NCI-H82 treated with DMSO at 0.1 percent for 48 hours (cell line): ENCODE measurements around the gene TPCN2.

Experiments used
- DNase-seq: peaks from one replicate; lab custom pipeline; 2025; ENCODE audit not compliant: unreplicated experiment; lab: John Stamatoyannopoulos, UW

The TPCN2 gene

DNA sequence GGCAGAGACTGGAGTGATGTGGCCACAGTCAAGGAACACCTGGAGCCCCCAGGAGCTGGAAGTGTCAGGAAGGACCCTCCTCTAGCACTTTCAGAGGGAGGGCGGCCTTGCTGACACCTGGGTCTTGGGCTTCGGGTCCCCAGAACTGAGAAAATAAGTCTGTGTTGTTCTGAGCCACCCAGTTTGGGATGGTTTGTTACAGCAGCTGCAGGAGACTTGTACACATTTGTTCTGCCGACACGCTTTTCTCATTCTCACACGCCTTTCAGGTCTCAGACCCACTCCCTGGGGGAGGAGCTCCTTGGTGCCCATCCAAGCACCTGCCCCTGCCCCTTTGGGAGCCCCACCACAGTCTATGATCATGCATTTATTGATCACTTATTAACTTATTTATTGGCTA lies 59.8 kb downstream of the TPCN2 start:
- no peak for DNase-seq

GRCh38 chr11:69109101-69109500 lies 60.4 kb downstream of the TPCN2 start:
- DNase-seq, result no peak

DNA sequence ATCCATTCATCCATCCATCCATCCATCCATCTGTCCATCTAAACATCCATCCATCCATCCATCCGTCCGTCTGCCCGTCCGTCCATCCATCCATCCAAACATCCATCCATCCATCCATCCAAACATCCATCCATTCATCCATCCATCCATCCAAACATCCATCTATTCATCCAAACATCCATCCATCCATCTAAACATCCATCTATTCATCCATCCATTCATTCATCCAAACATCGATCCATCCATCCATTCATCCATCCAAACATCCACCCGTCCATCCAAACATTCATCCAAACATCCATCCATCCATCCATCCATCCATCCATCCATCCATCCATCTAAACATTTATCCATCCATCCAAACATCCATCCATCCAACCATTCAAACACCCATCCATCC lies 61.7 kb downstream of the TPCN2 start:
- DNase-seq, result no peak

GRCh38 chr11:69111624-69112542 lies 63.2 kb downstream of the TPCN2 start:
- DNase-seq, result no peak

DNA sequence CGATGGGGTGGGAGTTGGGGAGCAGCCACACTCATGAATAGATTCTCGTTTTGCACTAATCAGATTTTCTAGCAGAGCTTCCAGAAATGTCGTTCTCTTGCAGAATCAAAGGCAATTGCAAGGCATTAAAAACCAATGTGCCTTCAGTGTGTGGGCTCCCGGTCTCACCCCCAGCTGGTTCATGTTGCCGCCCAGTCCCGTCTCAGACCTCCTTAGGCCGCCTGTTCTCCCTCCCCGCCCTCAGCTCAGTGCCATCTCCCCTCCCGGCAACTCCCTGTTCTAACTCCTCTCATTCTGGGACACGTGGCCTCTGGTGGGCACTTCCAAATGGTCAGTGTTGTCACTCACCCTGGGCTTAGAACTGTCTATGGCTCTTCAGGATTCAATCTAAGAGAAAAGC lies 64.5 kb downstream of the TPCN2 start:
- DNase-seq, result no peak

DNA sequence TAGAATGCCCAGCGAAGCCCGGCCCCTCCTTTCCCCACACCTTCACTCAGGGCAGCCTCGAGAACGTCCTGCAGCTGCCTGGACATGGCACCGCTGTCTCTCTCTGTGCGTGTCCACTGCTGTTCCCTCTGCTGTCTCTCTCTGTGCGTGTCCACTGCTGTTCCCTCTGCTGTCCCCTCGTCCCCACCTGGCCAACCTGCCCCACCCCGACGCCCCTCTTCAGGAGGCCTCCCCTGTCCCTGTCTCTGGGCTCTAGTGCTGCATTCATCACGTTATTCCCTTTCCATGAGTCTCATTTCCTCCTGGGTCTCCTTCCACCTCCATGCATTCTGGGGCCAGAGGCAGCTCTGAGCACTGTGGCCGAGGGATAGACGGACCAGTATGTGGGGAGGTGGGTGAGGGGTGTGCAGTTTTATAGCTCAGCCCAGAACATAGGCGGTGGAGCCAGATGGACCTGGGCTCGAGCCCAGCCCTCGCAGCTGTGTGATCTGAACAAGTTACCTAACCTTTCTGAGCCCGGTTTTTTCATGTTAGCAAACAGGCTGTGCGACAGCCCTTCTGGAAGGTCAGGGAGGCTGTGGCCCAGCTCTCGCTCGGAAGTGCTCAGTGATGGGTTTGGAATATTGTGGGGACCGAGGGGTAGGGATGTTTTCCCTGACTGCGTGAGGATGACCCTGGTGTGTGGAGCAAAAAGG lies 65.1 kb downstream of the TPCN2 start:
- no peak for DNase-seq

DNA sequence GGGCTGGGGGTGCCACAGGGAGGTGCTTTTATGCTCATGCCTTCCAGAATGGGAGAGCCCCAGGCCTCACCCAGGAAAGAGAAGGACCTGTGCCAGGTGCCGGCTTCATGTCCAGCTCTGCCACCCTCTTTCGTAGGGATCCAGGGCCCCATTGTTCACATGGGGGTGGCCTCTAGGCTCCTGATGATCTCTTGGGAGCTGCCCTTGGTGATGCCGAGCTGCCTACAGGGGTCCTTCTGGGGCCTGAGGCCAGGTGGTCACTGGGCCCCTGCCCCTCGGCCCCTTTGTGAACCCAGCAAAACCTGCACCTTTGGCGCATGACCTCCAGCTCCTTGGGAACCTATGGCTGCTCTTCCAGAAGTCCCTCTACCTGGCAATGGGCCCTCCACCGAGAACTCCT lies 65.6 kb downstream of the TPCN2 start:
- no peak for DNase-seq

DNA sequence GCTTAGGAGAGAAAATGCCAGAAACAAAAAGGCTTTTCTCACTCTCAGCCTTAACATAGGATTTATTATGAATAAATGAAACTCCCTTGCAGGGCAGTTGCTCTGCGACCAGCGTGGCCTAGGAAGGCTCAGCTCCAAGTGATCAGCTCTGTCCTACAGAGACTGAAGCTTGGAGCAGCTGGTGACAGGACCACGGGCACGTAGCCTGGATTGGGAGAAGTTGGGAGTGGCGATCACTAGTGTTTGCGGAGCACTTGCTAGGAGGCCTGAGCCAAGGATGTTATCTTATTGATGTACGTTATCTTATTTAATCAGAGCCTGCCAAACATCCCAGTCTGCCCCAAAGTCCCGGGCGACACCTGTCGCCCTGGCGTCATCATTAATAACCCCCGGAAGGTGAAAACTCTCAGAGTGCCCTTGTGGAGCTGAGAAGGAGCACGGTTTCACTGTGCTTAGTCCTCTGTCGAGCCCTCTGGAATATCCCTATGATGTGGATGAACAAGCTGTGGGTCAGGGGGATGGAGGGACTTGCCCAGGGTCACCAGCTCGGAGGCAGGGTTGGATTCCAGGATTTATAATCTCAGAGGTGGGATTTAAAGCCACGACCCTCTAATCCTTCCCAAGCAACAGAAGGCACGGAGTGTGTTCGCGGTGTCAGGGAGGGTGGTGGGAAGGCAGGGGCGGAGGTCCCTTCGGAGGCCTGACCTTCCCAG lies 66.2 kb downstream of the TPCN2 start:
- DNase-seq, result no peak

DNA sequence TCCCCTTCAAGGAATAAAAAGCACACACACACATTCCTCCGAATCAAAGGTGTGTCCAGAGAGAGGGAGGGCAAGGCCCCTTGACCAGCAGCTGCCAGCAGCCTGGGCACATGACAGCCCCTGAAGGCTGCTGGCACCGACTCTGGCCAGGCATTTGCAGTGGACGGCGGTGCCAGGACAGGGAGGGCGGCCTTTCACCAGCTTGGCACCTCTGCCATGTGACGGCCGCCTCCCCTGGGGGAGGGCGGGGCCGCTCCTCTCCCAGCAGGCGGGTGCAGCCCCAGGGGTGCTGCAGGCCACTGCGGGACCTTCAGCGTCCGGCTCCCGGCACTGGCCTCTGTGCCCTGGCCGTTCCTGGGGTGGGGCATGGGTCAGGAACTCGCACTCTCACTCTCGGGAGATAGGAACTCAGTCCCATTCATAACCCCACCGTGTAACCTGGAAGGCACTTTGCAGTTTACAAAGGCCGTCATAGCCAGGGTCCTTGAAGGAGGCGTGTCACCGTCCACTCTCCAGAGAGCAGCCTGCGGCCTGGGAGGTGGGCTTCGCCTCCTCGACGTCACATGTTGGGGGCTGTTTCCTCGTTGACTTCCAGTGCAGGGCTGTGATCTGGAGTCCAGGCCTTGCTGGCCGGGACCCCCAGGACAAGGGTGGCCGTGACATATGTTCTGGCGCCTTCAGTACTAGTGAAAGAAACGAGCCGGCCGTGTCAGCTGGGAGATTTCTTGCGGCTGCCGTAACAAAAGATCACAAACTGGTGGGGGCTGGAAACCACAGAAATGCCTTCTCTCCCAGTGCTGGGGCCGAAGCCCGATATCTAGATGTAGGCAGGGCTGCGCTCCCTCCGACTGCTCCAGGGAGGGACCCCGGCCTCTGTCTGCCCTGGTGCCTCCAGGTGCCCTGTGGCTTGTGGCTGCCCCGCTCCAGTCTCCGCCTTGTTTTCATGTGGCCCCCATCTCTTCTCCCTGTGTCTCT lies 67.1 kb downstream of the TPCN2 start:
- no peak for DNase-seq

GRCh38 chr11:69116671-69117070 lies 67.9 kb downstream of the TPCN2 start:
- DNase-seq, result no peak

DNA sequence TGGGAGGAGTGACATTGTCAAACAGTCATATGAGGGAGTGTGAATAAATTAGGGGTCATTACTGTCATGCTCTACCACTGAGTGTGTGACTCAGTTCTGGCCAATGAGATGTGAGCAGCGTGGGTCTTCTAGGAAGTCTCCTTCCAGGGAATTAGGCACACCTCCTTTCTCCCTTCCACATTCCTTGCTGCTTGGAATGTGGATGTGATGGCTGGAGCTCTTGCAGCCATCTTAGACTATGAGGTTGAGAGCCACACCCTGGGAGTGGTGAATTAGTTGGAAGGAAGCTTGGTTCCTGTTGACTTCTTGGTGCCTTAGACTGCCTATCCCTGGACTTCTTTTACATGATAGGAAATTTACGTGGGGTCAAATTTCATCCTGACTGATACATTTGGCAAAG lies 70.5 kb downstream of the TPCN2 start:
- DNase-seq, result no peak

- DNase-seq, result no peak
Measured at GRCh38 chr11:69120096-69120875, 71.6 kb downstream of the TPCN2 start.

DNA sequence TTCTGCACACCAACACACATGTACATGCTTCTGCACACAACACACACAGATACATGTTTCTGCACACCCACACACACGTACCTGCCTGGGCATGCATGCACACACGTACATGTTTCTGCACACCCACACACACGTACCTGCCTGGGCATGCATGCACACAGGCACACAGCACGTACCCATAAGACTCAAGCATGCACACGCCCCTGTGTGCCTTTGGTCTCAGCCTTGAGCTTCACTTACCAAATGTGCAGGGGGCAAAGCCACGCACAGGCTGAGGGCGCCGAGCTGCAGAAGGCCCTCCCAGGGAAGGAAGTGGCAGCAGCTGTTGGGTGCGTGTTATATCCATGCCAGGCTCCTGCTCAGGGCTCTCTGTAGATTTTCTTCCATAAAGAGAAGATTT lies 72.3 kb downstream of the TPCN2 start:
- DNase-seq, result no peak

DNA sequence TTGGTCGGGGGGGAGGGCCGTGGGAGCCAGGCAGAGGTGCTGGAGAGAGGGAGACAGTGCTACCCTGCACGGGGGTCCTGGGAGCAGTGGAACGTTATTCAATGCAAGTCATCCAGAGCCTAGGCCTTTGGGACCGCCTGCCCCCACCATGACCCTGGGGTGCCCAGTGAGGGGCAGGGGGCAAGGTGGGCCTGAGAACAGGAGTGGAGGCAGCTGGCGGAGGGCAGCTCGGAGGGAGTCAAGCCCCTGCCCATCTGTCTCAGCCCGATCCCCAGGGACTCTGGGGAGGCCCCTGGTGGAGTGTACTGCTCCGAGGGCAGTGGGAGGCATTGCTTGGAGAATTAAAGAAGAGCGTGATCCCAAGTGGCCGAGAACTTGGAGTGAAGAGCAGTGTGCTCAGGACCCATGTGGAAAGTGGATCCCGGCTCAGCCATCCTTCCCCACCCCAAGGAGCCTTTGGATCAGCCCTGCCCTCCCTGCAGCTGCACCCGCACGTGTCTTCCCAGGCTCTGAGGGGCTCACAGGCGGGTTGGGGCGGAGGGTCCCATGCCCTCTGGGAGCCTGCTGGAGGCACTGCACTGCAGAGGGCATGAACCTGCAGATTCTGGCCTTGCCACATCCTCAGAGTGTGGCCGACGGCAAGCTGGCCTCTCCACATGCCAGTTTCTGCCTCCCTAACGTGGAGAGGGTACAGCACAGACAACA lies 73.0 kb downstream of the TPCN2 start:
- DNase-seq, result no peak

DNA sequence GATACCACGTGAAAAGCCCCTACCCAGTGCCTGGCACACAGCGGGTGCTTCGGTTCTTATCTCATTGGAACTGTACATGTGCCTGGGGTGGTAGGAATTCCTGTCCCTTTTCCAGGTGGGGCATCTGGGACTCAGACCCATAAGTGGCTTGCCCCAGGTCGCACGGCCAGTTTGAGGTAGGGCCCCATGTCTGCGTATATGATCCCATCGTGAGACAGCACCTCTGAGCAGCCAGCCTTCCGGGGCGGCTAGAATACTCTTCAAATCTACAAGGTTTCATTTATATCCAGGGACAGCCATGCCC lies 73.5 kb downstream of the TPCN2 start:
- DNase-seq, result no peak

GRCh38 chr11:69122630-69123431 lies 74.1 kb downstream of the TPCN2 start:
- DNase-seq, result no peak

GRCh38 chr11:69123593-69124545 lies 75.1 kb downstream of the TPCN2 start:
- DNase-seq, result no peak
